SK-N-SH treated with all-trans-retinoic acid at 6 μM for 48 hours (cell line): ENCODE data around the gene ZSCAN9.

Source experiments
- ATAC-seq: fragments of 200-7000 bp; cut with Tn5 transposase; 3 replicates; pipeline ENCODE4 v1.9.1; 2020; ENCODE audit warnings: mild to moderate bottlenecking, moderate library complexity
- ARNTL ChIP-seq: fragments of 450-650 bp; formaldehyde crosslinking; IDR thresholded peaks from 2 replicates; pipeline ENCODE4 v1.5.0; 2020; ENCODE audit warnings: low read depth, mild to moderate bottlenecking, moderate library complexity, borderline replicate concordance
- BACH2 ChIP-seq: fragments of 250-450 bp; sonication (Bioruptor Pico); IDR thresholded peaks from 2 replicates; pipeline ENCODE4 v1.9.0; 2021; ENCODE audit warnings: mild to moderate bottlenecking, borderline replicate concordance
- CSDC2 ChIP-seq: fragments of 250-450 bp; sonication (Bioruptor Pico); IDR thresholded peaks from 2 replicates; pipeline ENCODE4 v1.5.0; 2020; ENCODE audit warnings: mild to moderate bottlenecking, moderate library complexity
- ESRRG ChIP-seq: fragments of 250-450 bp; sonication (Bioruptor Pico); IDR thresholded peaks from 2 replicates; pipeline ENCODE4 v1.6.1; 2021; ENCODE audit warnings: mild to moderate bottlenecking
- GLIS3 ChIP-seq: fragments of 250-450 bp; sonication (Bioruptor Pico); IDR thresholded peaks from 2 replicates; pipeline ENCODE4 v1.5.0; 2020; ENCODE audit warnings: mild to moderate bottlenecking, moderate library complexity
- OSR1 ChIP-seq: fragments of 250-450 bp; sonication (Bioruptor Pico); IDR thresholded peaks from 2 replicates; pipeline ENCODE4 v1.8.0; 2022; ENCODE audit warnings: moderate library complexity, mild to moderate bottlenecking, inconsistent platforms
- PPARA ChIP-seq: fragments of 250-450 bp; sonication (Bioruptor Pico); IDR thresholded peaks from 2 replicates; pipeline ENCODE4 v1.5.0; 2020; ENCODE audit warnings: mild to moderate bottlenecking, borderline replicate concordance
- RARB ChIP-seq: fragments of 250-450 bp; sonication (Bioruptor Pico); IDR thresholded peaks from 2 replicates; pipeline ENCODE4 v1.8.0; 2021; ENCODE audit warnings: mild to moderate bottlenecking, moderate library complexity
- SNAI2 ChIP-seq: fragments of 250-450 bp; sonication (Bioruptor Pico); IDR thresholded peaks from 2 replicates; pipeline ENCODE4 v1.5.0; 2020; ENCODE audit warnings: mild to moderate bottlenecking, moderate library complexity
- TCF4 ChIP-seq: fragments of 250-450 bp; sonication (Bioruptor Pico); IDR thresholded peaks from 2 replicates; pipeline ENCODE4 v1.8.0; 2021; ENCODE audit warnings: mild to moderate bottlenecking, moderate library complexity, borderline replicate concordance
- TOX ChIP-seq: fragments of 250-450 bp; sonication (Bioruptor Pico); IDR thresholded peaks from 2 replicates; pipeline ENCODE4 v1.8.0; 2021; ENCODE audit warnings: mild to moderate bottlenecking, moderate library complexity, borderline replicate concordance
- ZC3H10 ChIP-seq: fragments of 250-450 bp; sonication (Bioruptor Pico); IDR thresholded peaks from 2 replicates; pipeline ENCODE4 v1.5.1; 2021; ENCODE audit warnings: mild to moderate bottlenecking, moderate library complexity
- ZFP3 ChIP-seq: fragments of 250-450 bp; sonication (Bioruptor Pico); IDR thresholded peaks from 2 replicates; pipeline ENCODE4 v1.5.0; 2020; ENCODE audit warnings: mild to moderate bottlenecking, moderate library complexity
- ZFP30 ChIP-seq: fragments of 450-650 bp; formaldehyde crosslinking; IDR thresholded peaks from 2 replicates; pipeline ENCODE4 v1.5.0; 2022; ENCODE audit warnings: mild to moderate bottlenecking, moderate library complexity
- ZNF70 ChIP-seq: fragments of 450-650 bp; formaldehyde crosslinking; IDR thresholded peaks from 2 replicates; pipeline ENCODE4 v1.5.0; 2020; ENCODE audit warnings: mild to moderate bottlenecking, moderate library complexity
- TF ChIP-seq, protein P1 (sequence below): fragments of 250-450 bp; sonication (Bioruptor Pico); IDR thresholded peaks from 2 replicates; pipeline ENCODE4 v1.5.1; 2021; ENCODE audit warnings: mild to moderate bottlenecking, moderate library complexity
- TF ChIP-seq, protein P2 (sequence below): fragments of 250-450 bp; sonication (Bioruptor Pico); IDR thresholded peaks from 2 replicates; pipeline ENCODE4 v1.8.0; 2020; ENCODE audit warnings: mild to moderate bottlenecking, moderate library complexity, borderline replicate concordance
- TF ChIP-seq, protein P3 (sequence below): fragments of 250-450 bp; sonication (Bioruptor Pico); IDR thresholded peaks from 2 replicates; pipeline ENCODE4 v1.5.0; 2020; ENCODE audit warnings: mild to moderate bottlenecking, moderate library complexity
- TF ChIP-seq, protein P4 (sequence below): fragments of 250-450 bp; sonication (Bioruptor Pico); IDR thresholded peaks from 2 replicates; pipeline ENCODE4 v1.5.1; 2020; ENCODE audit warnings: low read depth, mild to moderate bottlenecking, moderate library complexity
- TF ChIP-seq, protein P5 (sequence below): fragments of 250-450 bp; sonication (Bioruptor Pico); IDR thresholded peaks from 2 replicates; pipeline ENCODE4 v1.8.0; 2021; ENCODE audit warnings: low read depth, mild to moderate bottlenecking, moderate library complexity, borderline replicate concordance

The ZSCAN9 gene

DNA sequence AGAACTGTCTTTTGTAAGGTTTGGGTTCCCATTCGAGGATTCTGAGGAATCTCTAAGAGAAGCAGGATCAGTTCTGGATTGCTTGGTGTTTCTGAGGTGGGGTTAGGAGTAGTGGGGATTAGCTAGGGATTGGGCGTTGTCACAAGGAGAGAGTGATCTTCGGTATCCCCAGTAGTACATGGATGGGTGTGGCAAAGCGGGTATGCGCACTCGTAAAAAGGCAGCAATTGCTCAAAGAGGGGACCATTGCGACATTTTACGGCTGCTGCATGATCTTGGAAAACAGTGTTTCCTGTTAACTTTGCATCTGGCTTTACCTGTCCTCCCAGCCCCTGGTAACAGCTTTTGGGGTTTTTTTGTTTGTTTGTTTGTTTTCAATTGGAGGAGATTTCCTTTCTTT, 9.7 kb upstream of the ZSCAN9 start:
- no peak for ATAC-seq
- TF ChIP-seq BACH2 (no peak), TOX (CRISPR knock-in tag) (no peak), PPARA (no peak), ZNF70 (CRISPR knock-in tag) (no peak), ZC3H10 (CRISPR knock-in tag) (no peak), ZFP30 (no peak), SNAI2 (no peak), OSR1 (no peak), CSDC2 (CRISPR knock-in tag) (no peak), ZFP3 (CRISPR knock-in tag) (no peak), RARB (no peak), ESRRG (CRISPR knock-in tag) (no peak), TCF4 (CRISPR knock-in tag) (no peak), ARNTL (CRISPR knock-in tag) (no peak)
- TF ChIP-seq, protein P1, sequence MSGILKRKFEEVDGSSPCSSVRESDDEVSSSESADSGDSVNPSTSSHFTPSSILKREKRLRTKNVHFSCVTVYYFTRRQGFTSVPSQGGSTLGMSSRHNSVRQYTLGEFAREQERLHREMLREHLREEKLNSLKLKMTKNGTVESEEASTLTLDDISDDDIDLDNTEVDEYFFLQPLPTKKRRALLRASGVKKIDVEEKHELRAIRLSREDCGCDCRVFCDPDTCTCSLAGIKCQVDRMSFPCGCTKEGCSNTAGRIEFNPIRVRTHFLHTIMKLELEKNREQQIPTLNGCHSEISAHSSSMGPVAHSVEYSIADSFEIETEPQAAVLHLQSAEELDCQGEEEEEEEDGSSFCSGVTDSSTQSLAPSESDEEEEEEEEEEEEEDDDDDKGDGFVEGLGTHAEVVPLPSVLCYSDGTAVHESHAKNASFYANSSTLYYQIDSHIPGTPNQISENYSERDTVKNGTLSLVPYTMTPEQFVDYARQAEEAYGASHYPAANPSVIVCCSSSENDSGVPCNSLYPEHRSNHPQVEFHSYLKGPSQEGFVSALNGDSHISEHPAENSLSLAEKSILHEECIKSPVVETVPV (CRISPR knock-in tag): no peak
- TF ChIP-seq, protein P2, sequence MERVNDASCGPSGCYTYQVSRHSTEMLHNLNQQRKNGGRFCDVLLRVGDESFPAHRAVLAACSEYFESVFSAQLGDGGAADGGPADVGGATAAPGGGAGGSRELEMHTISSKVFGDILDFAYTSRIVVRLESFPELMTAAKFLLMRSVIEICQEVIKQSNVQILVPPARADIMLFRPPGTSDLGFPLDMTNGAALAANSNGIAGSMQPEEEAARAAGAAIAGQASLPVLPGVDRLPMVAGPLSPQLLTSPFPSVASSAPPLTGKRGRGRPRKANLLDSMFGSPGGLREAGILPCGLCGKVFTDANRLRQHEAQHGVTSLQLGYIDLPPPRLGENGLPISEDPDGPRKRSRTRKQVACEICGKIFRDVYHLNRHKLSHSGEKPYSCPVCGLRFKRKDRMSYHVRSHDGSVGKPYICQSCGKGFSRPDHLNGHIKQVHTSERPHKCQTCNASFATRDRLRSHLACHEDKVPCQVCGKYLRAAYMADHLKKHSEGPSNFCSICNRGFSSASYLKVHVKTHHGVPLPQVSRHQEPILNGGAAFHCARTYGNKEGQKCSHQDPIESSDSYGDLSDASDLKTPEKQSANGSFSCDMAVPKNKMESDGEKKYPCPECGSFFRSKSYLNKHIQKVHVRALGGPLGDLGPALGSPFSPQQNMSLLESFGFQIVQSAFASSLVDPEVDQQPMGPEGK (CRISPR knock-in tag): no peak
- TF ChIP-seq, protein P3, sequence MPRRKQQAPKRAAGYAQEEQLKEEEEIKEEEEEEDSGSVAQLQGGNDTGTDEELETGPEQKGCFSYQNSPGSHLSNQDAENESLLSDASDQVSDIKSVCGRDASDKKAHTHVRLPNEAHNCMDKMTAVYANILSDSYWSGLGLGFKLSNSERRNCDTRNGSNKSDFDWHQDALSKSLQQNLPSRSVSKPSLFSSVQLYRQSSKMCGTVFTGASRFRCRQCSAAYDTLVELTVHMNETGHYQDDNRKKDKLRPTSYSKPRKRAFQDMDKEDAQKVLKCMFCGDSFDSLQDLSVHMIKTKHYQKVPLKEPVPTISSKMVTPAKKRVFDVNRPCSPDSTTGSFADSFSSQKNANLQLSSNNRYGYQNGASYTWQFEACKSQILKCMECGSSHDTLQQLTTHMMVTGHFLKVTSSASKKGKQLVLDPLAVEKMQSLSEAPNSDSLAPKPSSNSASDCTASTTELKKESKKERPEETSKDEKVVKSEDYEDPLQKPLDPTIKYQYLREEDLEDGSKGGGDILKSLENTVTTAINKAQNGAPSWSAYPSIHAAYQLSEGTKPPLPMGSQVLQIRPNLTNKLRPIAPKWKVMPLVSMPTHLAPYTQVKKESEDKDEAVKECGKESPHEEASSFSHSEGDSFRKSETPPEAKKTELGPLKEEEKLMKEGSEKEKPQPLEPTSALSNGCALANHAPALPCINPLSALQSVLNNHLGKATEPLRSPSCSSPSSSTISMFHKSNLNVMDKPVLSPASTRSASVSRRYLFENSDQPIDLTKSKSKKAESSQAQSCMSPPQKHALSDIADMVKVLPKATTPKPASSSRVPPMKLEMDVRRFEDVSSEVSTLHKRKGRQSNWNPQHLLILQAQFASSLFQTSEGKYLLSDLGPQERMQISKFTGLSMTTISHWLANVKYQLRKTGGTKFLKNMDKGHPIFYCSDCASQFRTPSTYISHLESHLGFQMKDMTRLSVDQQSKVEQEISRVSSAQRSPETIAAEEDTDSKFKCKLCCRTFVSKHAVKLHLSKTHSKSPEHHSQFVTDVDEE (CRISPR knock-in tag): no peak
- TF ChIP-seq, protein P4, sequence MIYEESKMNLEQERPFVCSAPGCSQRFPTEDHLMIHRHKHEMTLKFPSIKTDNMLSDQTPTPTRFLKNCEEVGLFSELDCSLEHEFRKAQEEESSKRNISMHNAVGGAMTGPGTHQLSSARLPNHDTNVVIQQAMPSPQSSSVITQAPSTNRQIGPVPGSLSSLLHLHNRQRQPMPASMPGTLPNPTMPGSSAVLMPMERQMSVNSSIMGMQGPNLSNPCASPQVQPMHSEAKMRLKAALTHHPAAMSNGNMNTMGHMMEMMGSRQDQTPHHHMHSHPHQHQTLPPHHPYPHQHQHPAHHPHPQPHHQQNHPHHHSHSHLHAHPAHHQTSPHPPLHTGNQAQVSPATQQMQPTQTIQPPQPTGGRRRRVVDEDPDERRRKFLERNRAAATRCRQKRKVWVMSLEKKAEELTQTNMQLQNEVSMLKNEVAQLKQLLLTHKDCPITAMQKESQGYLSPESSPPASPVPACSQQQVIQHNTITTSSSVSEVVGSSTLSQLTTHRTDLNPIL: no peak
- TF ChIP-seq, all 23 proteins: peak for 0

DNA sequence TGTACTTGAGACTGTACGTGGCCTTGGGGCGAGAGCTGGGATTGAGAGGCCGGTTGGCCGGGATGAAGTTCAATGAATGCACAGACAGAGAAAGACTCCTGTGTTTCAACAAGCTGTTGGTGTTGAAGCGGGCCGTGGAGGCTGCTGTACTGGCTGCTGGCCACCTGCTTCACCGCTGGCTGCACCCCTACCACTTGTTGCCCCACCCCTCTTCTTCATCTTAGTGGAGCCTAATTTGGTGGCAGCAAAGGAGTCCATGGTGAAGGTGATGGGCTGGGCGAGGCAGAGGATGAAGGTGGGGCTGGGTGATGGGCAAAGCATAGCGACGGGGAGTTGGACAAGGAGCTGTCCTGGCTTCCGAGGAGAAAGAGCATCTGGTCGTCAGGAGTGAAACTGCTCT, 7.2 kb upstream of the ZSCAN9 start:
- ATAC-seq: no peak
- no peak for TF ChIP-seq ZC3H10 (CRISPR knock-in tag)
- TF ChIP-seq, protein P5, sequence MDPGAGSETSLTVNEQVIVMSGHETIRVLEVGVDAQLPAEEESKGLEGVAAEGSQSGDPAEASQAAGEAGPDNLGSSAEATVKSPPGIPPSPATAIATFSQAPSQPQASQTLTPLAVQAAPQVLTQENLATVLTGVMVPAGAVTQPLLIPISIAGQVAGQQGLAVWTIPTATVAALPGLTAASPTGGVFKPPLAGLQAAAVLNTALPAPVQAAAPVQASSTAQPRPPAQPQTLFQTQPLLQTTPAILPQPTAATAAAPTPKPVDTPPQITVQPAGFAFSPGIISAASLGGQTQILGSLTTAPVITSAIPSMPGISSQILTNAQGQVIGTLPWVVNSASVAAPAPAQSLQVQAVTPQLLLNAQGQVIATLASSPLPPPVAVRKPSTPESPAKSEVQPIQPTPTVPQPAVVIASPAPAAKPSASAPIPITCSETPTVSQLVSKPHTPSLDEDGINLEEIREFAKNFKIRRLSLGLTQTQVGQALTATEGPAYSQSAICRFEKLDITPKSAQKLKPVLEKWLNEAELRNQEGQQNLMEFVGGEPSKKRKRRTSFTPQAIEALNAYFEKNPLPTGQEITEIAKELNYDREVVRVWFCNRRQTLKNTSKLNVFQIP (CRISPR knock-in tag): no peak
- no peak for TF ChIP-seq GLIS3
- TF ChIP-seq CSDC2 (CRISPR knock-in tag): no peak
- no peak for TF ChIP-seq TOX (CRISPR knock-in tag)
- TF ChIP-seq BACH2: no peak
- no peak for TF ChIP-seq TCF4 (CRISPR knock-in tag)
- no peak for TF ChIP-seq ZNF70 (CRISPR knock-in tag)
- TF ChIP-seq ZFP3 (CRISPR knock-in tag): no peak
- TF ChIP-seq, protein P4: no peak
- TF ChIP-seq SNAI2: no peak
- TF ChIP-seq PPARA: no peak
- TF ChIP-seq ESRRG (CRISPR knock-in tag): no peak
- TF ChIP-seq, protein P1 (CRISPR knock-in tag): no peak
- no peak for TF ChIP-seq OSR1
- no peak for TF ChIP-seq ZFP30
- TF ChIP-seq, protein P3 (CRISPR knock-in tag): no peak
- TF ChIP-seq RARB: no peak
- TF ChIP-seq, all 23 proteins: peak for 0
